ENCODE results near the gene CACNA2D1. TPM values are rescaled to one million over a fixed set of nuclear protein-coding genes. Genes with fewer than 3 reads are reported as not detected.

The CACNA2D1 gene
- total RNA-seq, 1 experiment from 2014 or later, result 36.2 TPM

DNA sequence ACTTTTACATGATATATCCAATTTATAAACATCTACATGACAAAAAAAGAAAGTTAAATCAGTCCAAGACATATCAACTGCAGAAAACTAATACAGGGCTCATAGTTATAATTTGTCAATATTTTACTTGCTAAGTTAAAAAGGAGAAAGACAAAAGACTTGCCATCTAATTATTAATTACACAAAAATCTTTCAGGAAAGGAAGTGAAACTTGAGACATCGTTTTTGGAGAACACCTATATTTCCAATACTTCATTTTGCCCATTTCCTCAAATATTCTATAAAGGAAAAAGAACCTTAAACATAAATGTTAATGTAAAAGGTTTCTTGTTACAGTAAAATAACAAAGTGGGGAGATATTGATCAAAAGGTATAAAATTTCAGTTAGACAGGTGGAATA lies 148.7 kb downstream of the CACNA2D1 start:
- no peak overlapping the region for H3K27ac ChIP-seq (ENCODE audit: insufficient read length, low read depth, low read length)
- no peaks in the 10 kb centered on the region for H3K79me1 ChIP-seq (ENCODE audit: insufficient read depth, low read depth, low read length, poor library complexity, severe bottlenecking)
- no peak overlapping the region for H3K23ac ChIP-seq (ENCODE audit: insufficient read length, low read depth, low read length)
- no peaks in the 10 kb centered on the region for H3K4me1 ChIP-seq (ENCODE audit: insufficient read depth, low read length)
- H4K91ac ChIP-seq (ENCODE audit: insufficient read length, low read depth, low read length), result no peak overlapping the region
- H4K5ac ChIP-seq (ENCODE audit: insufficient read length, low read depth, low read length), result no peak overlapping the region
- H2BK12ac ChIP-seq (ENCODE audit: insufficient read length, low read depth, low read length), result no peak overlapping the region
- H3K56ac ChIP-seq (ENCODE audit: insufficient read length, low read depth, low read length), result no peak overlapping the region
- no peak overlapping the region for H3K4me2 ChIP-seq (ENCODE audit: insufficient read depth, insufficient read length, low read length)
- WGBS (ENCODE audit: extremely low coverage, insufficient read length, low lambda C conversion rate), result no CpG with 5 or more reads among the region's 1 CpG
- peaks cover 5 to 10% of the 10 kb centered on the region in 2 experiments for H3K4me1 Mint-ChIP-seq
- no peaks in the 10 kb centered on the region for H3K27me3 ChIP-seq (ENCODE audit: insufficient read depth, low read length)
- H3K9me3 ChIP-seq (ENCODE audit: control insufficient read depth, low read depth, low read length), result no peaks in the 10 kb centered on the region
- H2BK120ac ChIP-seq (ENCODE audit: low read depth, low read length, poor library complexity, severe bottlenecking), result no peak overlapping the region
- H3T11ph ChIP-seq (ENCODE audit: low read length), result no peak overlapping the region
- no peak overlapping the region for H3K4ac ChIP-seq (ENCODE audit: low read depth, low read length)
- H2AK5ac ChIP-seq (ENCODE audit: insufficient read length, low read length), result no peak overlapping the region
- H2BK15ac ChIP-seq (ENCODE audit: low read depth, low read length), result no peak overlapping the region
- H3K14ac ChIP-seq (ENCODE audit: insufficient read depth, low read length), result no peak overlapping the region
- no peak overlapping the region for H4K8ac ChIP-seq (replicated peaks; ENCODE audit: insufficient read length, low read depth, low read length)
- no peaks in the 10 kb centered on the region for H3K27me3 Mint-ChIP-seq (ENCODE audit: low read depth)
- H3K79me2 ChIP-seq (ENCODE audit: insufficient read depth, low read length), result no peaks in the 10 kb centered on the region
- H2BK20ac ChIP-seq (ENCODE audit: low read depth, low read length, poor library complexity, severe bottlenecking), result no peak overlapping the region
- H2AFZ ChIP-seq (ENCODE audit: low read length), result no peak overlapping the region
- H3K4me3 Mint-ChIP-seq, result no peak overlapping the region
- no peak overlapping the region for H2BK5ac ChIP-seq (ENCODE audit: insufficient read length, low read length)
- H3K23me2 ChIP-seq (ENCODE audit: insufficient read length, low read depth, low read length, poor library complexity, severe bottlenecking), result no peaks in the 10 kb centered on the region
- H3K27ac Mint-ChIP-seq, result no peak overlapping the region
- DNase-seq, result no peak
- no peak overlapping the region for H3K9ac ChIP-seq (ENCODE audit: extremely low read depth, insufficient read length, low read length)
- TF ChIP-seq, protein P1, sequence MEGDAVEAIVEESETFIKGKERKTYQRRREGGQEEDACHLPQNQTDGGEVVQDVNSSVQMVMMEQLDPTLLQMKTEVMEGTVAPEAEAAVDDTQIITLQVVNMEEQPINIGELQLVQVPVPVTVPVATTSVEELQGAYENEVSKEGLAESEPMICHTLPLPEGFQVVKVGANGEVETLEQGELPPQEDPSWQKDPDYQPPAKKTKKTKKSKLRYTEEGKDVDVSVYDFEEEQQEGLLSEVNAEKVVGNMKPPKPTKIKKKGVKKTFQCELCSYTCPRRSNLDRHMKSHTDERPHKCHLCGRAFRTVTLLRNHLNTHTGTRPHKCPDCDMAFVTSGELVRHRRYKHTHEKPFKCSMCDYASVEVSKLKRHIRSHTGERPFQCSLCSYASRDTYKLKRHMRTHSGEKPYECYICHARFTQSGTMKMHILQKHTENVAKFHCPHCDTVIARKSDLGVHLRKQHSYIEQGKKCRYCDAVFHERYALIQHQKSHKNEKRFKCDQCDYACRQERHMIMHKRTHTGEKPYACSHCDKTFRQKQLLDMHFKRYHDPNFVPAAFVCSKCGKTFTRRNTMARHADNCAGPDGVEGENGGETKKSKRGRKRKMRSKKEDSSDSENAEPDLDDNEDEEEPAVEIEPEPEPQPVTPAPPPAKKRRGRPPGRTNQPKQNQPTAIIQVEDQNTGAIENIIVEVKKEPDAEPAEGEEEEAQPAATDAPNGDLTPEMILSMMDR (conservative IDR thresholded peaks at IDR 0.05), result no peak
- no peak overlapping the region for H3K18ac ChIP-seq (ENCODE audit: insufficient read length, low read depth, low read length)
- no peaks in the 10 kb centered on the region for H4K20me1 ChIP-seq (ENCODE audit: control insufficient read depth, insufficient read depth, insufficient read length)
- H3K9me3 Mint-ChIP-seq, result peaks cover 2 to 7% of the 10 kb centered on the region in 2 experiments; a peak in 1 of 5 replicates
- peaks cover 1 to 17% (median 8%) of the 10 kb centered on the region in 3 experiments; a peak in 6 of 7 replicates for H3K36me3 Mint-ChIP-seq (ENCODE audit: insufficient read depth in 1 of 3, low read depth in 3 of 3)
